ENCODE results near the gene TUBA8.
"Not testable (repeated sequence)": the region's sequence is repeated elsewhere in the genome, so short reads cannot be mapped to it uniquely, and the experiment has no call there.

TUBA8 gene

GRCh38 chr22:18105981-18106380 is 4.6 kb upstream of the TUBA8 start:
- not testable (repeated sequence) for DNase-seq (ENCODE audit: low read depth in 2 of 2)

- DNase-seq (ENCODE audit: low read depth in 2 of 2) = not testable (repeated sequence)
Measured at GRCh38 chr22:18106550-18107341, 3.9 kb upstream of the TUBA8 start.

GRCh38 chr22:18108187-18108586 is 2.4 kb upstream of the TUBA8 start:
- DNase-seq (ENCODE audit: low read depth in 2 of 2) = no peak

- no peak for DNase-seq (ENCODE audit: low read depth in 2 of 2)
Measured at GRCh38 chr22:18109410-18110193, 1.0 kb upstream of the TUBA8 start.

GRCh38 chr22:18110954-18111758 is 547 bp downstream of the TUBA8 start:
- DNase-seq (ENCODE audit: low read depth in 2 of 2) = no peak

GRCh38 chr22:18111759-18112330 is 1.2 kb downstream of the TUBA8 start:
- no peak for DNase-seq (ENCODE audit: low read depth in 2 of 2)

GRCh38 chr22:18112440-18112839 is 1.8 kb downstream of the TUBA8 start:
- DNase-seq (ENCODE audit: low read depth in 2 of 2) = no peak

GRCh38 chr22:18113680-18114394 is 3.2 kb downstream of the TUBA8 start:
- no peak for DNase-seq (ENCODE audit: low read depth in 2 of 2)

GRCh38 chr22:18114495-18114894 is 3.9 kb downstream of the TUBA8 start:
- DNase-seq (ENCODE audit: low read depth in 2 of 2) = no peak

GRCh38 chr22:18114976-18115652 is 4.5 kb downstream of the TUBA8 start:
- DNase-seq (ENCODE audit: low read depth in 2 of 2) = no peak

GRCh38 chr22:18115906-18116371 is 5.3 kb downstream of the TUBA8 start:
- no peak for DNase-seq (ENCODE audit: low read depth in 2 of 2)

- DNase-seq (ENCODE audit: low read depth in 2 of 2) = no peak
Measured at GRCh38 chr22:18116634-18117033, 6.0 kb downstream of the TUBA8 start.

- no peak for DNase-seq (ENCODE audit: low read depth in 2 of 2)
Measured at GRCh38 chr22:18118345-18118915, 7.8 kb downstream of the TUBA8 start.

- DNase-seq (ENCODE audit: low read depth in 2 of 2) = no peak
Measured at GRCh38 chr22:18119409-18120110, 9.0 kb downstream of the TUBA8 start.

- DNase-seq (ENCODE audit: low read depth in 2 of 2) = no peak
Measured at GRCh38 chr22:18120857-18121256, 10.2 kb downstream of the TUBA8 start.

GRCh38 chr22:18121506-18121905 is 10.9 kb downstream of the TUBA8 start:
- no peak for DNase-seq (ENCODE audit: low read depth in 2 of 2)

- no peak for DNase-seq (ENCODE audit: low read depth in 2 of 2)
Measured at GRCh38 chr22:18121954-18122554, 11.4 kb downstream of the TUBA8 start.

- not testable (repeated sequence) for DNase-seq (ENCODE audit: low read depth in 2 of 2)
Measured at GRCh38 chr22:18123476-18124025, 12.9 kb downstream of the TUBA8 start.

GRCh38 chr22:18126606-18127005 is 16.0 kb downstream of the TUBA8 start:
- no peak for DNase-seq (ENCODE audit: low read depth in 2 of 2)
